Dendritic cell treated with granulocyte-macrophage colony-stimulating factor and Interleukin-4, amounts not matched to agents 40 ng/mL and 50 ng/mL, for 4 days (primary cell): ENCODE measurements around the gene LENG1.
"Not testable (repeated sequence)": the region's sequence is repeated elsewhere in the genome, so short reads cannot be mapped to it uniquely, and the experiment has no call there.

Source experiments
- H3K27ac Mint-ChIP-seq: one replicate; pipeline ENCODE4 v1.8.0; 2022; ENCODE audit warnings: mild to moderate bottlenecking, mixed read lengths
- H3K27me3 Mint-ChIP-seq: one replicate; pipeline ENCODE4 v1.8.0; 2022; ENCODE audit warnings: mild to moderate bottlenecking, mixed read lengths
- H3K36me3 Mint-ChIP-seq: one replicate; pipeline ENCODE4 v1.8.0; 2022; ENCODE audit warnings: low read depth, mixed read lengths
- H3K4me1 Mint-ChIP-seq: one replicate; pipeline ENCODE4 v1.8.0; 2022; ENCODE audit warnings: low read depth, mixed read lengths
- H3K4me3 Mint-ChIP-seq: one replicate; pipeline ENCODE4 v1.8.0; 2022; ENCODE audit warnings: mild to moderate bottlenecking, moderate library complexity, mixed read lengths
- H3K9me3 Mint-ChIP-seq: one replicate; pipeline ENCODE4 v1.8.0; 2022; ENCODE audit warnings: mixed read lengths
- intact Hi-C: fragments of 100-400 bp; cut with micrococcal nuclease; formaldehyde crosslinking; loops from one replicate; pipeline ENCODE4 v1.15.0; 2022

Gene LENG1

GRCh38 chr19:54159352-54160181 lies at the start of gene LENG1:
LENG1 (minus strand) TSS chr19:54159721; CDS start chr19:54159695, 26 bp downstream.
- H3K27me3 Mint-ChIP-seq = peaks cover 7% of the 10 kb centered on the region
- peak within 1 kb of the TSS; percentile 90 for H3K4me3 Mint-ChIP-seq
- H3K4me1 Mint-ChIP-seq = peaks cover 70% of the 10 kb centered on the region
- H3K9me3 Mint-ChIP-seq = no peaks in the 10 kb centered on the region
- intact Hi-C loops = loop anchor here (1.0 to 2.0 kb wide), 2 partner anchors 23 to 31 kb away; partner anchors contain the start of gene CNOT3
- H3K27ac Mint-ChIP-seq = peak within 1 kb of the TSS; percentile 97
- peaks cover 61% of the 10 kb centered on the region for H3K36me3 Mint-ChIP-seq

- H3K4me1 Mint-ChIP-seq = peaks cover 93% of the 10 kb centered on the region
- peak overlapping the region; percentile 94 for H3K27ac Mint-ChIP-seq
- H3K36me3 Mint-ChIP-seq = peaks cover 67% of the 10 kb centered on the region
- no peaks in the 10 kb centered on the region for H3K27me3 Mint-ChIP-seq
- H3K4me3 Mint-ChIP-seq = peak overlapping the region; percentile 60
- H3K9me3 Mint-ChIP-seq = no peaks in the 10 kb centered on the region
- intact Hi-C loops = loop anchor here (2.0 to 10.0 kb wide), 4 partner anchors 14 to 176 kb away; partner anchors contain the start of gene LILRB3
These were observed 49.2 kb upstream of the LENG1 start for GRCh38 chr19:54208784-54209057.

- intact Hi-C loops = loop anchor here (2.0 to 10.0 kb wide), 4 partner anchors 15 to 177 kb away; partner anchors contain the start of gene LILRB3
- peaks cover 73% of the 10 kb centered on the region for H3K36me3 Mint-ChIP-seq
- H3K9me3 Mint-ChIP-seq = no peaks in the 10 kb centered on the region
- H3K27ac Mint-ChIP-seq = peak overlapping the region; percentile 94
- H3K4me1 Mint-ChIP-seq = peaks cover 97% of the 10 kb centered on the region
- peak overlapping the region; percentile 74 for H3K4me3 Mint-ChIP-seq
- no peaks in the 10 kb centered on the region for H3K27me3 Mint-ChIP-seq
These were observed 48.7 kb upstream of the LENG1 start for GRCh38 chr19:54207983-54208783.

- Mint-ChIP-seq H3K4me1 (peaks cover 97% of the 10 kb centered on the region), H3K36me3 (peaks cover 78% of the 10 kb centered on the region), H3K27me3 (no peaks in the 10 kb centered on the region), H3K4me3 (peak overlapping the region; percentile 74), H3K27ac (peak overlapping the region; percentile 94), H3K9me3 (no peaks in the 10 kb centered on the region)
- intact Hi-C loops = loop anchor here (5.0 to 10.0 kb wide), 3 partner anchors 40 to 177 kb away; no protein-coding TSS in a partner anchor
These were observed 48.1 kb upstream of the LENG1 start for GRCh38 chr19:54207676-54207982.

GRCh38 chr19:54207193-54207592 lies 47.7 kb upstream of the LENG1 start:
- Mint-ChIP-seq H3K4me1 (peaks cover 99% of the 10 kb centered on the region), H3K36me3 (peaks cover 82% of the 10 kb centered on the region), H3K4me3 (peak overlapping the region; percentile 74), H3K27ac (peak overlapping the region; percentile 94)
- not testable (repeated sequence) for H3K27me3 Mint-ChIP-seq, H3K9me3 Mint-ChIP-seq
- intact Hi-C loops = loop anchor here (5.0 to 10.0 kb wide), 3 partner anchors 40 to 178 kb away; no protein-coding TSS in a partner anchor

- H3K4me1 Mint-ChIP-seq = peaks cover 99% of the 10 kb centered on the region
- peak overlapping the region; percentile 74 for H3K4me3 Mint-ChIP-seq
- H3K27ac Mint-ChIP-seq = peak overlapping the region; percentile 94
- intact Hi-C loops = loop anchor here (5.0 to 10.0 kb wide), 3 partner anchors 40 to 178 kb away; no protein-coding TSS in a partner anchor
- H3K9me3 Mint-ChIP-seq = no peaks in the 10 kb centered on the region
- peaks cover 86% of the 10 kb centered on the region for H3K36me3 Mint-ChIP-seq
- no peaks in the 10 kb centered on the region for H3K27me3 Mint-ChIP-seq
These were observed 47.3 kb upstream of the LENG1 start for GRCh38 chr19:54206831-54207177.

- Mint-ChIP-seq H3K9me3 (no peaks in the 10 kb centered on the region), H3K4me1 (peaks cover 98% of the 10 kb centered on the region), H3K27ac (peak overlapping the region; percentile 94), H3K27me3 (no peaks in the 10 kb centered on the region), H3K4me3 (peak overlapping the region; percentile 74), H3K36me3 (peaks cover 90% of the 10 kb centered on the region)
- intact Hi-C loops = loop anchor here (5.0 to 10.0 kb wide), 3 partner anchors 41 to 179 kb away; no protein-coding TSS in a partner anchor
These were observed 46.7 kb upstream of the LENG1 start for GRCh38 chr19:54206030-54206830.

- Mint-ChIP-seq H3K4me3 (peak overlapping the region; percentile 67), H3K4me1 (peaks cover 85% of the 10 kb centered on the region), H3K27me3 (no peaks in the 10 kb centered on the region), H3K36me3 (peaks cover 89% of the 10 kb centered on the region), H3K9me3 (no peaks in the 10 kb centered on the region), H3K27ac (peak overlapping the region; percentile 94)
- intact Hi-C loops = loop anchor here (5.0 to 10.0 kb wide), 3 partner anchors 42 to 180 kb away; no protein-coding TSS in a partner anchor
These were observed 45.4 kb upstream of the LENG1 start for GRCh38 chr19:54204767-54205468.

- peak overlapping the region; percentile 94 for H3K27ac Mint-ChIP-seq
- H3K9me3 Mint-ChIP-seq = no peaks in the 10 kb centered on the region
- intact Hi-C loops = loop anchor here (10.0 kb wide), 1 partner anchor 182 kb away; no protein-coding TSS in a partner anchor
- peak overlapping the region; percentile 66 for H3K4me3 Mint-ChIP-seq
- H3K36me3 Mint-ChIP-seq = peaks cover 77% of the 10 kb centered on the region
- no peaks in the 10 kb centered on the region for H3K27me3 Mint-ChIP-seq
- peaks cover 76% of the 10 kb centered on the region for H3K4me1 Mint-ChIP-seq
These were observed 43.7 kb upstream of the LENG1 start for GRCh38 chr19:54203151-54203611.

- H3K4me1 Mint-ChIP-seq = peaks cover 71% of the 10 kb centered on the region
- H3K27me3 Mint-ChIP-seq = no peaks in the 10 kb centered on the region
- peaks cover 71% of the 10 kb centered on the region for H3K36me3 Mint-ChIP-seq
- peak overlapping the region; percentile 91 for H3K27ac Mint-ChIP-seq
- peak overlapping the region; percentile 90 for H3K4me3 Mint-ChIP-seq
- intact Hi-C loops = loop anchor here (10.0 kb wide), 1 partner anchor 183 kb away; no protein-coding TSS in a partner anchor
- H3K9me3 Mint-ChIP-seq = no peaks in the 10 kb centered on the region
These were observed 42.5 kb upstream of the LENG1 start for GRCh38 chr19:54201980-54202379.

GRCh38 chr19:54201172-54201701 lies 41.7 kb upstream of the LENG1 start:
- H3K4me3 Mint-ChIP-seq = peak overlapping the region; percentile 90
- H3K27ac Mint-ChIP-seq = peak overlapping the region; percentile 91
- peaks cover 69% of the 10 kb centered on the region for H3K4me1 Mint-ChIP-seq
- H3K27me3 Mint-ChIP-seq = no peaks in the 10 kb centered on the region
- peaks cover 63% of the 10 kb centered on the region for H3K36me3 Mint-ChIP-seq
- intact Hi-C loops = loop anchor here (10.0 kb wide), 1 partner anchor 184 kb away; no protein-coding TSS in a partner anchor
- no peaks in the 10 kb centered on the region for H3K9me3 Mint-ChIP-seq

- no peak overlapping the region for H3K4me3 Mint-ChIP-seq
- H3K4me1 Mint-ChIP-seq = peaks cover 58% of the 10 kb centered on the region
- H3K27me3 Mint-ChIP-seq = no peaks in the 10 kb centered on the region
- peak overlapping the region; percentile 91 for H3K27ac Mint-ChIP-seq
- intact Hi-C loops = no loop called here
- H3K9me3 Mint-ChIP-seq = no peaks in the 10 kb centered on the region
- peaks cover 62% of the 10 kb centered on the region for H3K36me3 Mint-ChIP-seq
These were observed 39.9 kb upstream of the LENG1 start for GRCh38 chr19:54199401-54199800.
